Stomach (tissue), 9 donors: Measurements from ENCODE around the gene FAM193B. TPM values are rescaled to one million over a fixed set of nuclear protein-coding genes. Genes with fewer than 3 reads are reported as not detected.
"Not testable (repeated sequence)": the region's sequence is repeated elsewhere in the genome, so short reads cannot be mapped to it uniquely, and the experiment has no call there.

Experiments used
- DNase-seq, 2 donors: peaks; one replicate each; pipeline versions ENCODE4 v3.0.0 to v3.0.0-alpha.2; 2013 to 2019
- H3K27ac ChIP-seq, 5 donors: fragments of 200-600 bp in 4 of 5; sonication (generic) in 4 of 5; one replicate each; pipeline ENCODE4 v1.5.1; 2013 to 2019; ENCODE audit warnings: mild to moderate bottlenecking in 1 of 5, moderate library complexity in 1 of 5
- H3K27me3 ChIP-seq, 3 donors: fragments of 200-600 bp; sonication (generic); one replicate each; pipeline ENCODE4 v1.5.1; 2017 to 2019; ENCODE audit warnings: mixed run types in 1 of 3
- H3K36me3 ChIP-seq, 4 donors: fragments of 200-600 bp; sonication (generic); 1 replicate in 3 of 4; 2 replicates in 1 of 4; pipeline ENCODE4 v1.5.1; 2016 to 2019
- H3K4me1 ChIP-seq, 4 donors: fragments of 200-600 bp; sonication (generic); one replicate each; pipeline ENCODE4 v1.5.1; 2016 to 2019
- H3K4me3 ChIP-seq, 4 donors: fragments of 200-600 bp; sonication (generic) in 3 of 4; one replicate each; pipeline ENCODE4 v1.5.1; 2016 to 2019; ENCODE audit warnings: mild to moderate bottlenecking in 1 of 4
- H3K9me3 ChIP-seq, 4 donors: fragments of 200-600 bp; sonication (generic); one replicate each; pipeline ENCODE4 v1.5.1; 2016 to 2019
- EP300 ChIP-seq: sonication (generic); formaldehyde crosslinking; IDR thresholded peaks from one replicate; pipeline ENCODE4 v1.6.1; 2017; ENCODE audit warnings: antibody characterized with exemption
- POLR2A ChIP-seq, 4 donors: fragments of 450-650 bp; IDR thresholded peaks; one replicate each; pipeline ENCODE4 v1.6.1; 2016; ENCODE audit warnings: antibody characterized with exemption in 4 of 4, control low read depth in 2 of 4, mild to moderate bottlenecking in 1 of 4, moderate library complexity in 1 of 4
- POLR2AphosphoS5 ChIP-seq, 3 donors: sonication (generic); formaldehyde crosslinking; IDR thresholded peaks; one replicate each; pipeline ENCODE4 v1.6.1; 2016; ENCODE audit warnings: antibody characterized with exemption in 3 of 3
- WGBS, 5 donors: extraction: QIAGEN DNeasy Blood & Tissue Kit in 3 of 5; methylation state at CpG; one replicate each; pipeline versions ENCODE4 v1.1.5 to v1.1.7; 2013 to 2018; 5-methylcytosine and 5-hydroxymethylcytosine counted together
- intact Hi-C: fragments of 100-400 bp; cut with DNase I; formaldehyde crosslinking; loops from one replicate; pipeline ENCODE4 v1.15.1; 2023; ENCODE audit warnings: low total_unique reads
- polyA plus RNA-seq, 3 donors: library from polyadenylated mRNA; stranded (reverse); fragments of 200-250 nt; gene quantifications; one replicate each; pipeline ENCODE4 v1.2.3, GENCODE V29; 2013
- total RNA-seq, 5 donors: library from RNA; depleted of rRNA; stranded (reverse); fragments of >200 nt; gene quantifications; one replicate each; pipeline versions ENCODE4 v1.1.0 to v1.2.3, GENCODE V29; 2014 to 2016
- TF ChIP-seq, protein P1 (sequence below), 7 experiments: fragments of 450-650 bp in 4 of 7; fragments of 200-600 bp in 3 of 7; sonication (generic) in 3 of 7; IDR thresholded peaks; one replicate each; pipeline ENCODE4 v1.5.1; 2016 to 2019; ENCODE audit warnings: antibody characterized with exemption in 7 of 7, control low read depth in 2 of 7, mild to moderate bottlenecking in 1 of 7
- donor health status: healthy with polysubstance abuse.
- donor health status: Bipolar disorder and iron deficiency.
- donor health status: healthy.

FAM193B gene
- total and polyA plus RNA-seq, 8 donors, result 40.4 to 316 (median 138) TPM

DNA sequence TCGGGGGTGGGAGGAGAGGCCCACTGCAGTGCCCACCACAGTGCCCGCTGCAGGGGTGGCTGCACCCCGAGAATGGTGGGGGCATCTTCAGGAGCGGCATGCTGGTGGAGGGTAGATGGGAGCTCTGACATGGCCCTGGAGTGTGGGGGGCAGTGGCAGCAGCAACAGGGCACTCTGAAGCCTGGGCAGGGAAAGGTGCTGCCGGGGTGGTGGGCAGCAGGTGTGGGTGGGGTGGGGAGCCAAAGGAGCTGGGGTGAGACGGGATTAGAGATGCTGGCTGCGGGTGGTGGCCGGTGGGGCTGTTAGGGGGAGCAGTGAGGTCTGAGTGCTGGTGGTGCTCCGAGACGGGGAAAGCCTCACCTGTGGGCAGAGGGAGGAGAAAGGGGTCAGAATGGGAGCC is 18.0 kb downstream of the FAM193B start:
- no peak for TF ChIP-seq EP300
- no peak for TF ChIP-seq POLR2AphosphoS5 (IDR thresholded peaks at IDR 0.05)
- TF ChIP-seq POLR2A (IDR thresholded peaks at IDR 0.05), result no peak
- TF ChIP-seq, protein P1, sequence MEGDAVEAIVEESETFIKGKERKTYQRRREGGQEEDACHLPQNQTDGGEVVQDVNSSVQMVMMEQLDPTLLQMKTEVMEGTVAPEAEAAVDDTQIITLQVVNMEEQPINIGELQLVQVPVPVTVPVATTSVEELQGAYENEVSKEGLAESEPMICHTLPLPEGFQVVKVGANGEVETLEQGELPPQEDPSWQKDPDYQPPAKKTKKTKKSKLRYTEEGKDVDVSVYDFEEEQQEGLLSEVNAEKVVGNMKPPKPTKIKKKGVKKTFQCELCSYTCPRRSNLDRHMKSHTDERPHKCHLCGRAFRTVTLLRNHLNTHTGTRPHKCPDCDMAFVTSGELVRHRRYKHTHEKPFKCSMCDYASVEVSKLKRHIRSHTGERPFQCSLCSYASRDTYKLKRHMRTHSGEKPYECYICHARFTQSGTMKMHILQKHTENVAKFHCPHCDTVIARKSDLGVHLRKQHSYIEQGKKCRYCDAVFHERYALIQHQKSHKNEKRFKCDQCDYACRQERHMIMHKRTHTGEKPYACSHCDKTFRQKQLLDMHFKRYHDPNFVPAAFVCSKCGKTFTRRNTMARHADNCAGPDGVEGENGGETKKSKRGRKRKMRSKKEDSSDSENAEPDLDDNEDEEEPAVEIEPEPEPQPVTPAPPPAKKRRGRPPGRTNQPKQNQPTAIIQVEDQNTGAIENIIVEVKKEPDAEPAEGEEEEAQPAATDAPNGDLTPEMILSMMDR (IDR thresholded peaks at IDR 0.05), result no peak
- no peak for DNase-seq
- 90 to 99% (median 95%) methylated on average over 9 to 10 of the region's 10 CpGs for WGBS, 5 donors
- Histone ChIP-seq H3K36me3 (peaks cover 22 to 77% (median 73%) of the 10 kb centered on the region in 4 donors), H3K4me1 (peaks cover 13 to 52% (median 40%) of the 10 kb centered on the region in 4 donors), H3K9me3 (no peaks in the 10 kb centered on the region), H3K27me3 (no peaks in the 10 kb centered on the region), H3K27ac (peak overlapping the region in 2 of 5 donors; percentile 3 to 63), H3K4me3 (no peak overlapping the region)
- intact Hi-C loops, result no loop called here

DNA sequence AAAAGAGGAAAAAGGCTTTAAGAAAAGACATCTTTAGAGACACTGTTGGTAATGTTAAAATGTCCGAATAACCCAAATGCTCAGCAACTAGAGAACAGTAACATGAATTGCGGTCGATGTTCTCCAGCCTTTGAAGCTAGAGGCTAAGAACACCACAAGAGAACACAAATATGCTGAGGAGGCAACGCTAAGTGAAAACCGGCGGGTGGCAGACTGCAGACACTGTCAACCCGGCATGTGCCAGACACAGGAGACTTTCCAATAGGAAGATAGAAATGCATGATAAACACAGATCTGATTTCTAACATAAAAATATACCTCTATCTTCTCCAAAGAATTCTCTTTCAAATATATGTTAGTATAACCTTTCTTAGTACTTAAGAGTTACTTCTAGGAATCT is 19.2 kb downstream of the FAM193B start:
- no peak for DNase-seq
- WGBS, 5 donors, result 91 to 96% (median 93%) methylated on average over 7 of the region's 7 CpGs
- Histone ChIP-seq H3K4me1 (peaks cover 13 to 40% (median 36%) of the 10 kb centered on the region in 4 donors), H3K27ac (no peak overlapping the region), H3K27me3 (no peaks in the 10 kb centered on the region), H3K9me3 (no peaks in the 10 kb centered on the region), H3K36me3 (peaks cover 34 to 90% (median 86%) of the 10 kb centered on the region in 4 donors), H3K4me3 (no peak overlapping the region)
- intact Hi-C loops, result no loop called here
- TF ChIP-seq, protein P1 (IDR thresholded peaks at IDR 0.05), result no peak
- no peak for TF ChIP-seq EP300
- no peak for TF ChIP-seq POLR2A (IDR thresholded peaks at IDR 0.05)
- no peak for TF ChIP-seq POLR2AphosphoS5 (IDR thresholded peaks at IDR 0.05)

DNA sequence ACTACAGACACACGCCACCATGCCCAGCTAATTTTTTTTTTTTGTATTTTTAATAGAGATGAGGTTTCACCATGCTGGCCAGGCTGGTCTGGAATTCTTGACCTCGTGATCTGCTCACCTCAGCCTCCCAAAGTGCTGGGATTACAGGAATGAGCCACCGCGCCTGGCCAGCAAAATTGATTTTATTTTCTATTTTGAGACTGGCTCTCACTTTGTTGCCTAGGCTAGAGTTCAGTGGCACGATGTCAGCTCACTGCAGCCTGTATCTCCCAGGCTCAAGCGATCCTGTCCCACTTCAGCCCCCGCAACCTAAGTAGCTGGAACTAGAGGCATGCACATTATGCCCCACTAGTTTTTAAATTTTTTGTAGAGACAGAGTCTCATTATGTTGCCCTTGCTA is 19.9 kb downstream of the FAM193B start:
- DNase-seq, H3K9me3 ChIP-seq, H3K27ac ChIP-seq, H3K4me3 ChIP-seq, intact Hi-C loops, H3K27me3 ChIP-seq: not testable (repeated sequence)
- Histone ChIP-seq H3K4me1 (peaks cover 7 to 33% (median 30%) of the 10 kb centered on the region in 4 donors), H3K36me3 (peaks cover 41 to 96% (median 93%) of the 10 kb centered on the region in 4 donors)
- 95 to 99% (median 95%) methylated on average over 7 of the region's 7 CpGs for WGBS, 5 donors

DNA sequence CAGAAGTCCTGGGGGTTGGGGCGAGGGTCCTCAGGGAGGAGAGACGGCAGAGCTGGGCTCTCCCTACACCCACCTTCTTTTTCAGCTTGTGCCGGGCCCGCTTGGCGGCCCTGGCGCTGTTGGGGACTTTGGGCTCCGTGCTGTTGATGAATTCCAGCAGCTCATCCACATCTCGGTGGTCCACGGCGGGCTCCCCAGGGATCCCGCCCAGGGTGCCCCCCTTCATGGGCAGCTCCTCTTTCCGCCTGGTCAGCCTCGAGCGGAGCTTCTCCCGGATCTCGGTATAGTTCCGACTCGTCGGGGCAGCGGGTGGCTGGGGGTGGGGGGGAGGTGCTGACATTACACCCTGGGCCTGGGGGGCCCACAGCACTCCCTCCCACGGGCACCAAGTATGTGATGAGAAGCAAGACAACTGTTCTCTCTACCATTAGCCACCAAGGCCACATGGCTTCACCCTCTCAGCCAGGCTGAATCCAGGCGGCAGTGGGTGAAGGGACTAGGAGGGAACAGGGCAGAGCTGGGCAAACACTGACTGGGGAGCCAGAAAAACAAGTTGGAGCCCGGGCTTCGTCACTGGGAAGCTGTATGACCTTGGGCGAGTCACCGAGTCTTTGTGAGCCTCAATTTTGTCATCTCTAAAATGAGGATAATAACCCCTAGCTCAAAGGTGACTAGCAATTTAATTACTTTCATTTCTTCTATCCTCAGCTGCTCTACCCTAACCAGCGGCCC is 23.0 kb downstream of the FAM193B start:
- WGBS, 5 donors, result 83 to 93% (median 88%) methylated on average over 15 to 27 of the region's 27 CpGs
- Histone ChIP-seq H3K4me1 (peaks cover 0 to 3% (median 1%) of the 10 kb centered on the region in 4 donors), H3K27me3 (no peaks in the 10 kb centered on the region), H3K36me3 (peaks cover 57 to 100% (median 97%) of the 10 kb centered on the region in 4 donors), H3K4me3 (no peak overlapping the region), H3K27ac (no peak overlapping the region), H3K9me3 (no peaks in the 10 kb centered on the region)
- no peak for DNase-seq
- TF ChIP-seq EP300, result no peak
- TF ChIP-seq, protein P1 (IDR thresholded peaks at IDR 0.05), result no peak
- TF ChIP-seq POLR2AphosphoS5 (IDR thresholded peaks at IDR 0.05), result no peak
- no peak for TF ChIP-seq POLR2A (IDR thresholded peaks at IDR 0.05)
- intact Hi-C loops, result no loop called here

DNA sequence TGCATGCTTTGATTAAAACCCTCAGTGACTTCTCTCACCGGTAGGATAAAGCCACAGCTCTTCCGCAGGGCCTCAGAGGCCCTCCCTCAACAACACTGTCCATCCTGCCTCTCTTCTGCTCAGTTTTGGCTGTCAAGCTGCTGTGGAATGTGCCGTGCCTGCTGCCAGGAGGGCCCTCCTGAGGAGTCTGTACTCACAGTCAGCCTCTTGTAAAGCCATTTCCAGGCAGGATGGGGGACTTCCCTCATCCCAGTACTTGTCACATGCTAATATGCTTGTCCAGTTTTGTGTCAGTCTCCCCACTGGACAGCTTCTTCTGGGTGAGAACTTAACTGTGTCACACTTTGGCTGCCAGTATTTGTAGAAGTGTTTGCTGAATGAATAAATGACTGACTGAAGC is 23.7 kb downstream of the FAM193B start:
- Histone ChIP-seq H3K27ac (no peak overlapping the region), H3K4me3 (no peak overlapping the region), H3K36me3 (peaks cover 62 to 100% (median 98%) of the 10 kb centered on the region in 4 donors), H3K9me3 (no peaks in the 10 kb centered on the region), H3K4me1 (no peaks in the 10 kb centered on the region), H3K27me3 (no peaks in the 10 kb centered on the region)
- TF ChIP-seq EP300, result no peak
- no peak for TF ChIP-seq POLR2AphosphoS5 (IDR thresholded peaks at IDR 0.05)
- TF ChIP-seq, protein P1 (IDR thresholded peaks at IDR 0.05), result no peak
- TF ChIP-seq POLR2A (IDR thresholded peaks at IDR 0.05), result no peak
- no peak for DNase-seq
- 86 to 96% (median 90%) methylated on average over 3 of the region's 3 CpGs for WGBS, 5 donors
- intact Hi-C loops, result no loop called here
